Non-pigmented ciliary epithelial cell (primary cell): Measurements from ENCODE around the gene ARSG.

ENCODE experiments used
- DNase-seq: peaks from one replicate; pipeline ENCODE4 v3.0.0-alpha.2; 2010; ENCODE audit warnings: low read depth

Gene ARSG

DNA sequence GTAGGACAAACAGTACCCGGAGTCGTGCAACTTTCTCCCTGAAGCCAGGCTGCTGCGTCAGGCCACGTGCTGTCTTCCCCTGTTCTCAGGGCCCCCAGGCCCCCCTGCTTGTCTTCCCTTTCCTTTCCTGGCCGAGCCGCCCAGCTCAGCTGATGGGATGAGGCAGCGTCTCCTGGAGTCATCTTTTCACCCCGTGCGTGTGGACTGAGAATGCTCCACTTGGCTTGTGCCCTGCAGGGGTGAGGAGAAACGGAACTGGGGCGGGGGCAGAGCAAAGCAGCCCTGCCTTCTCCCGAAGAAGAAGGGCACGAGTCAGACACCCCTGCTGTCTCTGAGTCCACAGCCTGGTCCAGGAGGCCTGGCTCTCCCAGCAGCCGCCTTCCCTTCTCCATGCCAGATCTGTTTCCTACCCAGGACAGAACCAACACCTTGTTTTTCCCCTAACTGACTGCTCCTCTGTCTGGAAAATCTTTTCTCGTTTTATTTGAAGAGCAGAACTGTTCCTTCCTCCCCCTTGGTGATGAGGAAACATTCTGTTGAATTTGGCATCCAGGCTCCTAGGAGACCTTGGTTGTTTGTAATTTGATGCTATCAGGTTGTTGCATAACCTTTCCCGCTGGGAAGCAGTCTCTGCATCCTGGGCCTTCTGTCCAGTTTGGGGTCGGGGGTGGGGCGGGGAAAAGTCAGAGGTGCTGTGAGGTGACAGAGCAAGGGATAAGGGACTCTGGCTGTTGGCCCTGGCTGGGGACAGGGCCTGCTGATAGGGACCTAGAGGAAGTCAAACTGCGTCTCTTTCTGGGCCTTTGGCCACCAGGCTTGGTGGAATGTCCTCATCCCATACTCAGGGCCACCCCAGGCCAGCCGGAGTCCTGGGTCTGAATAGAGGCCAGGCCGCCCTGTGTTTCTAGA, 87.2 kb downstream of the ARSG start:
- DNase-seq: peak; percentile 61

DNA sequence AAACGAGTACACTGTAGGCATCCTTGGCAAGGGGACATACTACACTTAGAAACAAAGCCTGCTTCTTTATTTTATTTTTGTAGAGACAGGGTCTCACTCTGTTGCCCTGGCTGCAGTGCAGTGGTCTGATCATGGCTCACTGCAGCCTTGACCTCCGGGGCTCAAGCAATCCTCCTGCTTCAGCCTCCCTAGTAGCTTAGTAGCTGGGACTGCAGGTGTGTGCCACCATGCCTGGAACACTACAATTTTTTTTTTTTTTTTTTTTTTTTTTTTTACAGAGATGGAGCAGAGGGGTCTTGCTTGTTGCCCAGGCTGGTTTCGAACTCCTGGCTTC, 87.8 kb downstream of the ARSG start:
- DNase-seq: no peak

DNA sequence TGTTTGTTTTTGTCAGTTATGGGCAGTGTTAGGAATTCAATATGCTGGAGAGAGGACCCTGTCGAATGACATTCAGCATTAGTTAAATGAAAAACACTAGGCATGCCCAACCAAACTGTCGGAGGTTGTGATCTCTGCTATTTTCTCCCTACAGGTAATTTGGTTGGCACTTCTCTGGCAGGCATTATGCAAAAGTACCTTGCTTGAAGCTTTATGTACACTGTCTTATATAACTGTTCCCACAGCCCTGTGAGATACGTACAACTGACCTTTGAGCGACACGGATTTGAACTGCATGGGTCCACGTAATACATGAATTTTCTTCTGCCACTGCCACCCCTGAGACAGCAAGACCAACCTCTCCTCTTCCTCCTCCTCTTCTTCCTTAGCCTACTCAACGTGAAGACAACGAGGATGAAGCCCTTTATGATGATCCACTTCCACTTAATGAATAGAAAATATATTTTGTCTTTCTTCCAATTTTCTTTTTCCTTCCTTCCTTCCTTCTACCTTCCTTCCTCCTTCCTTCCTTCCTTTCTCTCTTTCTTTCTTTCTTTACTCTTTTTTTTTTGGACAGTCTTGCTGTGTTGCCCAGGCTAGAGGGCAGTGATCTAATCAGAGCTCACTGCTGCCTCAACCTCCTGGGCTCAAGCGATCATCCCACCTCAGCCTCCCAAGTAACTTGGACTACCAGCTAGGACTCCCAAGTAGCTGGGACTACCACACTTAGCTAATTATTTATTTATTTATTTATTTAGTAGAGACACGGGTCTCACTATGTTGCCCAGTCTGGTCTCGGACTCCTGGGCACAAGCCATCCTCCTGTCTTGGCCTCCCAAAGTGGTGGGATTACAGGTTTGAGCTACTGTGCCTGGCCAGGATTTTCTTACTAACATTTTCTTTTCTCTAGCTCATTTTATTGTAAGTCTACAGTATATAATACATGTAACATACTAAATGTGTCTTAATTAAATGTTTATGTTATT, 88.7 kb downstream of the ARSG start:
- no peak for DNase-seq

DNA sequence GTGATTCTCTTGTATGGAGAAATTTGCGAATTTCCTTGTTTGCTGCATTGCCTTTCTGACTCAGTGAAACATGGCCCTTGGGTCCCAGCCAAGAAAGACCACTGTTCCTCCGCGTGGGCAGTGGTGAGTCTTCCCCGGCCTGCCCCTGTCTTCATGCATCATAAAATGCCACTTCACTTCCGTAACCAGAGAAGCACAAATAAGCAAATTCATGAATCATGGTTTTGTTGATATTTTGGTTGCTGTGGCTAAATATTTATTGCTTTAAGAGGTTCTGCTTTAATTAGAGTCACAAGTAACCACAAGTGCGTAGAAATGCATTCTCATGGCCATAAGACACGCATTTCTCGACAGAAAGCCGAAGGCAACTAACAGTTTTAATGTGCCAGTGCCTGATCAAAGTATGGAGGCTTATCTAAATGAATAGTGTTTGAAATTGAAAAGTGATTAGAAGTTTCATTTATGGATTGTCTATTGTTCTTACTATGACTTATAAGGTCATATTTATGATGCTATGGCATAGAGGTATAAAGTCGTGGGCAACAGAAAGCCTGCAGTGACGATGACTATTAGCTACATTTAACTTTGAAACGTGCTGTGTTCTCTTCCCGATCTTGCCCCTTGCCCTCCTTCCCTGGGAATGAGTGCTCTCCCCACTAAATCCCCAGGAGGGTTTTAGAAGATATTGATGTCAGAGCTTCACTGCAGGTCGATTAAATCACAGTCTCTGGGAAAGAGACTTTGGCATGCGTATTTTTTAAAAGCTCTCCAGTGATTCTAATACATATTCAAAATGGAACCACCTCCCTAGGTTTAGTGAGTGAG, 90.0 kb downstream of the ARSG start:
- DNase-seq: peak; percentile 89

DNA sequence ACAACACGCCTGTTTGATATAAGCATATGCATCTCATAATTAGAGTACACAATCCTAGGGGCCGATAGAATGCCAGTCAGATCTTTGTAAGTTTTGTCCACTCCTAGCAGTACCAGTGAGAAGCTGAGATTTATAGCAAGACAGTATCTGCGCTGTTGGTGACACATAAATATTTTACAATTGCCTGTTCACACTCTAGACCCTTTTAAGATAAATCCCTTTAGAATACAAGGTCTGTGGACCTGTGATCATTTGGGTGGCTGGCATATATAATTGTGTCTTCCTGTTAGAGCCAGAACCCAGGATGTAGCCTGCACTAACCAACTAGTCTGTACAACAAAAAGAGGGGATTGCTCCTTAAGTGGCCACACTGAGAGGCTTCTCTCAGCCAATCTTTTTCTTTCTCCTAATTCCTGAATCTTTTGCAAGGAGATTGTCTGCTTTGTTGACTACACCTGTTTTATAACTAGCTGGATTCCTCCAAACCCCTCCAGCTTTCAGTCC, 91.3 kb downstream of the ARSG start:
- DNase-seq: no peak

DNA sequence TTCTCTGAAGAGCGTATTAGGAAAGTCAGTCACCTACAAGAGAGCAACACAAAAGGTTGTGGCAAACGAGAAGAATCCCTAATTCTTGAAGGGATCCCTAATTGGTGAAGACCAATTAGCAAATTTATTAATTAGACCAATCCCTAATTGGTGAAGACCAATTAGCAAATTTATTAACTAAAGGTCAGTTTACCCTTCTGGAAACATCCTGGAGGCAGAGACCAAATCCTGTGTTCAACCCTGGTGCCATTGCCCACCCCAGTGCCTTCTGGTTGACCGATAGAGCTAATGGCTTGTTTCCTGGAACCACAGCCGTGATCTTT, 91.8 kb downstream of the ARSG start:
- no peak for DNase-seq

DNA sequence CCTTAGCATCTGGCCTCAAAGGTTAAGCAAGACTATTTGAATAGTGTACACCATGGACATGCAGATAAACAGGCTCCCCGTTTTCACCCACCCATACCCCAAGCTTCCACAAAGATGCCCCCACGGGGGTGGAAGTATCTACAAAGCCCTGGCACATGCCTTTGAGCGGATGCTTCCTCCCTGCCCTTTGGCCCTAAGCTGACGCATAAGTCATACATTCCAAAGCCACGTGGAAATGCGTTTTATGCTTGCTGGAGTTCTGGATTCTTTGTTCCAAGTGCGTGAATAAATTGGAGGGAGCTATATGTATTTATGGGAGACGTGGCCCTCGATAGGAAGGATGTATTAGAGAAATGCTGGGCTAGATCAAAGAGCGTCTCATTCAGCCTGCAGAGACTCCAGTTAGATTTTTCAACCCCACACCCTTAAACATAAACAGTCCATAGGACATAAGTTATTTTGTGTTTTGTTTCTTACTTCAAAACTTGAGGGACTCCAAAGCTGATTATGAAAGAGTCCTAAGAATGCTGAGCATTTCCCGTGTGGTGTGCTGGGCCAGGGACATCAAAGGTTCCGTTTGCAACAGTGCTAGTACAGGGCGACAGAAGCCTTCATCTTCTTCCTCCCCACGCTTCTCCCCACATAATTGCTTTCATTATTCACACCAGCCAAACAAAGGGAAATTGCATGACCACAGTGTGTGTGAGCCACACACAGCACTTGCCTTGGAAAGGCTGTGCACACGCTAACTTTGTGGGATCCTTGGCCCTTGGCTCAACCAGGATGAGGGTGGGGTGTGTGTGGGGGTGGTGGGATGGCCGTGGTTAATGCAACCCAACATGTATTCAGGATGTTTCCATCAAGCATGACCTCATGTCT, 92.4 kb downstream of the ARSG start:
- no peak for DNase-seq

DNA sequence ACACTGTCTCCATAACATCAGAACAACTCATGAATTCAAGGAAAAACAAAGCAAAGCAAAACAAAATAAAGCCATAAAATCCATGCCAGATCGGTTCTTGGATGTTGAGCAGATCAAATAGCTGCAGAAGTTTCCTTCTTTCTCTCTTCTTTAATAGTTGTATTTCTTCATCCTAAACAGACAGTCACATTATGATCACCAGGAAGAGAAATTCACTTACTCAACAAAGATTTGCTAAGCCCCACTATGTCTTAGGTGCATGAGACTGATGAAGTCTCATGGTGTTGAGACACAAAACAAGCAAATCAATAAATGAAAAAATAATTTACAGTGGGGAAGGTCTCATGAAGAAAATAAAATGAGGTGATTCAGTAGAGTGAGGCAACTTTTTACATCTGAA, 93.2 kb downstream of the ARSG start:
- no peak for DNase-seq

DNA sequence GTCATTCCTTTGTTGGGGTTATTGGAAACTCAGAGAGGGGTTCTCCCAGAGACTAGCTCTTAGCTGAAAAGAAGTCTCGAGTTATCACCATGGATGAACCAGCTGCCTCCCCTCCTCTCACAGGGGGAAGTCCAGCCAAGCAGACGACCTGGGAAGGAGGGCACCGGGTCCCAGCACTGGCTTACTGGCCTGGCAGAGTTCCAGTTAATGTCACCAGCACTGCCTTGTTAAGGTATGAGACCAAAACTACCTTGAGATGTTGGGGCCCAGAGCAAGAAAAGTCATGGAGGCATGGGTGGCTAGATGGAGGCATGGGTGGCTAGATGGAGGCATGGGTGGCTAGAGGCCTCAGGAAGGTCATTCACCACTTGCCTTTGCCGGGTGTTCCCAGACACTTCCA, 93.6 kb downstream of the ARSG start:
- no peak for DNase-seq

DNA sequence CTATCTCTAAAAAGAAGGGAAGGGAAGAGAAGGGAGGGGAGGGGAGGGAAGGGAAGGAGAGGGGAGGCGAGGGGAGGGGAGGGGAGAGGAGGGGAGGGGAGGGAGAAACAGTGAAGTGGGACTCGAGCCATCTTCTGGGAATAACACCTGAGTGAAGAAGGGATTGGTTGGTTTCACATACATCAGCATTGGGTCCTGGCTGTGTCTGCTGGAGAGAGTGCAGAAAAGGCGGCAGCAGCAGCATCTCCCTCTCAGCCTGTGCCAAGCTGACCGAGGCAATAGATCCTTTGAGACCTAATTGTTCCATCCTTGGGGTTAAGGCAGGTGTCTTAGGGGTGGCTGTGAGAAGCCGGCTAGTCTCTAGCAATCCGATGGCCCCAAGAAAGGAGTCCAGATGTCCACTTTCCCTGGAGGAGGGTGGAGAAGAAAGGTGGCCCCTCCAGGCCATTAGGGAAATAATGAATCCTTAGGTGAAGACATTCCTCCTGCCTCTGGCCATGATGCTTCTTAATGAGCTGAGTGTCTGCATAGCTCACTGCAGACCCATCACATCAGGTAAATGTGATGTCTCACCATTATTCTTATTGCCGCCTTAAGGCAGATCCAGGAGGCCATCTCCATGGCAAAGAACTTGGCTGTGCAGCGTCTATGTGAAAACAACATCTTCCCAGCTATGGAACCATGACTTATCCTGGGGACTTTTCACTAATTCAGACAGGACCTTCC, 94.4 kb downstream of the ARSG start:
- no peak for DNase-seq

DNA sequence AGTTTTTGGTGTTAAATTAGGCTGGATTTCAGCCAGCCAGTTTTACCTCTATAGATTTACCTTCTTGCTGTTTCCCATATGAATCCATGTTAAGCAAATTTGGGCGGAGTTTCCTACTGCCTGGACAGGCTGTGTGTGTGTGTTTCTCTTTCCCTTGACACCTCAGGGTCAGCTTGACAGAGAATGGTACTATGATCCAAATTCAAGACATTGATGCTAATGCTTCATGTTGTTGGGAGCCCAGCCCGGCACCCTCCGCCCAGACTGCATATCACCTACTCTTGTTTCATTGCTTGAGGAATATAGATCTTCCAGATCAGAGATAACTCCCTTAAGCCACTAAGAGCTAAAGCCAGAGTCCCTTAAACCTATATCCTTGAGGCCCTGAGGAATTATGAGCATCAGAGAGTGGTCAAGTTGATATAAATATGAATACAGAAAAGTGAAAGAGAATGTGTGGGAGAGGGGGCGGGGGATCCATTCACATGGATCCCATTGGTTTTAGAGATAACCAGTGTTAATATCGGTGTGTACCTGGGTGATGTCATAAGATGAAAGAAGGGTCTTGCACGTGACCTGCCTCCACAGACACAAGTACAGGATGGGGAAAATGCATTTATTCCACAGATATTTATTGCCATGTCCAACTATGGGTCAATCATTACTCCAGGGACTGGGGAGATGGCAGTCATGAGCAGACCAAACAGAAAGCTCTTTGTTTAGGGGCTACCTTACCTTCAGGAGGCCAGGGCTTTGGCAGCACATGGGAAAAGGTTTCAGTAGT, 96.3 kb downstream of the ARSG start:
- no peak for DNase-seq

DNA sequence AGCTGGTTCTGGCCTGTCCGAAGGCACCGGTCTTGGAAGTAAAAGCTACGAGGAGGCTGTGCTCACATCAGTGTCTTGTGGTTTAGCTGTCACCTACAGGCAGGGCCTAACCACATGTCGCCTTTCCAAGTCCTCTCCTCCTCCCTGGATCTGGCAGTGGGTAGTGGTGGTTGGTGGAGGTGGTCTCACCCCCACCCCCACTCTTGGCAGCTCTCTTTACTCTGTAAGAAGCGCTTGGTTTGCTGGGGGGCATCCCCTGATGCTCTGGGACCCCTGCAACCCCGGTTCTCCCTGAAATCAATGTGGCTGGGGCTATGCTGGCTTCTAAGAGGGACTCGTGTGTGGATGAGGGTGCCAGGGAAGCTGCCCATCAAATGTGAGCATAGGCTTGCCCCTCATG, 97.7 kb downstream of the ARSG start:
- no peak for DNase-seq

DNA sequence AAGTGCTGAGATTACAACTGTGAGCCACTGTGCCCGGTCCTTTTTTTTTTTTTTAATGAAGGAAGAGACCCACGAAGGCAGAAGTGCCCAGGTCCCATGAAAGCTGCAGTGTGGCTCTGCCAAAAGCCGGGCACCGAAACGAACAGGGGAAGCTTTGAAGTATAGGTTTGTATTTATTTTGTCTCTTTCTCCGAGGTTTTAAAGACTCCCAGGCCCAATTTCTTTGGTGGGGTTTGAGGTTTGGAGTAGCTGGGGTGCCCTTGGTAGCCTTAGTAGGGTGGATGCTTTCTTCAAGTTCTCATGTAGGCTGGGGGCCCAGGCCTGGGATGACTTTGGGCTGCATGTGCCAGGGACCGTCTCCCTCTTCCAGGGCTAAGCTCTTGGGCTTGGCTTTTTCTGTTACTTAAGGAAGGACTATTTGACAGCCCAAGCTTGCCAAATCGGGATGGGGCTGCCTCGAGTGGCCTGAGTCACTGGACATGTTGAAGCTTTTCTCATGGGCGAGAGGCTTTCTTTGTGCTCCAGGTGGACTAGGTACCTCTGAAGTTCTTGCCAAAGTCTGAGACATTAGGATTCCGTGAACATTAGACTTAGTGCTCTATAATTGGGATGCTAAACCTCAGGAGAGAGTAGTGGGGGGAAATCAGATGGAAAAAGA, 99.7 kb downstream of the ARSG start:
- DNase-seq: no peak

DNA sequence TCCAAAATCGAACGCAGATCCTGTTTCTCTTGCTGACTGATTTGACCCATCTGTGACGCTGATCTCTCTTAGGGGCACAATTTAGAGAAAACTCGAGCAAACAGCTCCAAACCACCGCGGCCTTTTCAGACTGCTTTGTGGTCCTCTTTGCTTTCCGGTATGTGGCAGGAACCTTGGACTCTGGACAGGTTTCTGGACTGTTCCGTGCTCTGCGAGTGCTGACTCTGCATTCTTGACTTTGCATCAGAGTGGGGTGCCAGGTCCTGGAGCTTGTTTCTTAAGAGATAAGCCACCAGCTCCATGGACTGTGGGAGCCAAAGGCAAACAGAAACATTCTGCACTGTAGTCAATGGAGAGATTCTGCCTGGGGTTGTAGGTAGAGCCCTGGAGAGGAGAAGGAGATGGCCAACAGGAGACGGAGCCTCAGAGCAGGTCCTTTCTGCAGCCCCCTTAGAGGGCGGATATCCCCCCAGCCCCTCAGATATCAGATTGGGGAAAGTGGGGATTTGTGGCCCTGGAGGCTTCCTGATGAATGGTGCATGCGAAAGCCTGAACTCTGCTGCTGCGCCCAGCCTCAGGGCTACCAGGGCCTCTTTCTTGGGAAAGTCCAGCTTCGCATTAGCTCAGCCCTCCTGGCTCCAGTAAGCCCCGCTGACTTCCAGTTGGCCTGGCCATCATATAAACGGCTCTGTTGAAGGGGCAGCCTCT, 100.4 kb downstream of the ARSG start:
- DNase-seq: no peak

DNA sequence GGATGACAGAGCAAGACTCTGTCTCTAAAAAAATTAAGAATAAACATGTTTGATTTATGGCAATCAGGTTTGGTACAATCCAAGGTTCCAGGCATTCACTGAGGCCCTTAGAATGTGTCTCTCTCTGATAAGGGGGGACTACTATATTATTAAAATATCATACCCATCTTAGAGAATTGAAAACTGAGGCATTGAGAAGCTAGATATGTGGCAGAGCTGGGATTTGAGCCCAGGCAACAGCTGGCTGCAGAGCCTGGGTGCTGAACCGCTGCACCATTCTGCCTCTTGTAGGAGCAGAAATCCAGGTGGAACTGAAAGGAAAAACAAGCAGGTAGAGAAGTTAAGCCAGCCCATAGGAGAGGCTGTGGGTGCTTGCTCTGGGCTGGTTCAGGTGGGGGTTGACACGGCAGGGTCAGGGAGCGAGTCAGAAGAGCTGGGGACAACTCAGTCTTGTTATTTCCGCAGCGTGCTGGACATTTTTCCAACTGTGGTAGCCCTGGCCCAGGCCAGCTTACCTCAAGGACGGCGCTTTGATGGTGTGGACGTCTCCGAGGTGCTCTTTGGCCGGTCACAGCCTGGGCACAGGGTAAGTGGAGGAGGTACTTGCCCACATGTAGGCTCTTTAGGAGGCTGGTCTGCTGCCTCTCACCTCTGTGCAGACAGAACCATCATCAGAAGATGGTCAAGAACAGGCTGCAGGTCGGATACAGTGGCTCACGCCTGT, 103.5 kb downstream of the ARSG start:
- DNase-seq: no peak

DNA sequence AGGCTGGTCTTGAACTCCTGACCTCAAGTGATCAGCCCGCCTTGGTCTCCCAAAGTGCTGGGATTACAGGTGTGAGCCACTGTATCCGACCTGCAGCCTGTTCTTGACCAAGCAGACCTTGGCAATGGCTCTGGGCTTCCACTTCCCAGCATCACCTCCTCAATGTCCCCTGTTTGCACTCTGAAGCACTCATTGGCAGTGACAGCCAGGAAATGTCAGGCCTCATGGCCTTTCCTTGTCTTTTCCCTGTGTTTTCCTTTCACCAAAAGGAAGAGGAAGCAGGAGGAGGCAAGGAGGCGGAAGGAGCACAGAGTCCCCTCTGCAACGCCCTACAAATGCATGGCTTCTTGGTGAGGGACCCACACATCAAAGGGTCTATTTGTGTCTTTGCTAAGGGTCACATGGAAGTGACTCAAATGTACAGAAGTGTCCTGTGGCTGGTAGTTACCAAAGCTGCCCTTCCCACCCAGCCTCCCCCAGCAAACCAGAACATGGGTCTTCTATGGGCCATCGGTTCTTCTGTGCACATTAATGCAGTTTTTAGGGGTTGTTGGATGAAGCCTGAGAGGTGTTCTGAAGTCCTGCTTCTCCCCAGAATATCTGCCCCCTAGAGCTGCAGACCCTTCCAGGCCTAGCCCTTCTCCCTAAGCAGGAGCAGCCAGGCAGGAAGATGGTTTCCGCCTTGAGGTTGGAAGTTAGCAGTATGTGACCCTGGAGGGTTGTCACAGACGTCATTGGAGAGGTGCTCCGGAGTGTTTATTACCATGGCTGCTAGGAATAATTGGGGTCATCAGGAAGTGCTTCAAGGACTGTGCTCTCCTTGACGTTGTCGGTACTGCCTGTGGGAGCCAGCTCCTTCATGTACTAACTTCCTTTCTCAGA, 105.2 kb downstream of the ARSG start:
- DNase-seq: no peak

DNA sequence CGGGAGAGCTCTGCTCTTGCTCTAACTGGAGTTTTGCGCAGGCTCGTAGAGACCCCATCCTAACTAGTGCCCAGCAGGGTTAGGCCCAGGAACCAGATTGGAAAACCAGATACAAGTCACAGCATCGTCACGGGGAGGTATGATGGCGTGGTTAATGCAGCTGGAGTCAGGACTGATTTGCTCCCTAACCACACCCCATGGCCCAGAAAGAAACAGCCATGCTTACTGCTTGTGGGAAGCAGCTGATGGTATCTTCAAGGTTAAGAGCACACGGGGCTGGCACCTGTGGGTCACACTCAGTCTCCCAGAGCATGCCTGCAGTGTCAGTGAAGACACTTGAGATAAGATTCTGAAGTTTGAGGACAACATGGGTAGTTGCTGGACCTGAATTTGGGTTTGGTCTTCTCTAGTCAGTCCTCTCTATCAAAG, 105.8 kb downstream of the ARSG start:
- no peak for DNase-seq
